CD1c-positive myeloid dendritic cell (primary cell): ENCODE results near the gene SLC10A6.
"Not testable (repeated sequence)": the region's sequence is repeated elsewhere in the genome, so short reads cannot be mapped to it uniquely, and the experiment has no call there.

Experiments
- DNase-seq: peaks from one replicate; pipeline ENCODE4 v3.0.0-alpha.2; 2016; ENCODE audit errors: extremely low spot score

The SLC10A6 gene

GRCh38 chr4:86848732-86849619 is at the start of gene SLC10A6:
SLC10A6 (minus strand) TSS chr4:86849384; CDS start chr4:86849115, 269 bp downstream.
- DNase-seq = no peak

- DNase-seq = no peak
Measured at GRCh38 chr4:86898562-86898961, 49.4 kb upstream of the SLC10A6 start.

- no peak for DNase-seq
Measured at GRCh38 chr4:86896596-86896995, 47.4 kb upstream of the SLC10A6 start.

GRCh38 chr4:86895692-86896488 is 46.7 kb upstream of the SLC10A6 start:
- DNase-seq = peak; percentile 75

- DNase-seq = peak; percentile 41
Measured at GRCh38 chr4:86894455-86894854, 45.3 kb upstream of the SLC10A6 start.

GRCh38 chr4:86893136-86893535 is 44.0 kb upstream of the SLC10A6 start:
- DNase-seq = no peak

- DNase-seq = no peak
Measured at GRCh38 chr4:86892636-86892960, 43.4 kb upstream of the SLC10A6 start.

- DNase-seq = peak; percentile 59
Measured at GRCh38 chr4:86891762-86892635, 42.8 kb upstream of the SLC10A6 start, which contains the start of gene C4orf36. C4orf36 (minus strand) TSS chr4:86892422; CDS start chr4:86891520, 902 bp downstream.

- DNase-seq = no peak
Measured at GRCh38 chr4:86890790-86891189, 41.6 kb upstream of the SLC10A6 start.

- no peak for DNase-seq
Measured at GRCh38 chr4:86879641-86880040, 30.5 kb upstream of the SLC10A6 start.

- no peak for DNase-seq
Measured at GRCh38 chr4:86878640-86879039, 29.5 kb upstream of the SLC10A6 start.

GRCh38 chr4:86876894-86877685 is 27.9 kb upstream of the SLC10A6 start:
- no peak for DNase-seq

GRCh38 chr4:86875436-86875835 is 26.3 kb upstream of the SLC10A6 start:
- not testable (repeated sequence) for DNase-seq

GRCh38 chr4:86872135-86872534 is 23.0 kb upstream of the SLC10A6 start:
- DNase-seq = no peak

- no peak for DNase-seq
Measured at GRCh38 chr4:86870442-86871069, 21.4 kb upstream of the SLC10A6 start.

GRCh38 chr4:86857341-86858052 is 8.3 kb upstream of the SLC10A6 start:
- no peak for DNase-seq

- DNase-seq = no peak
Measured at GRCh38 chr4:86856896-86857295, 7.7 kb upstream of the SLC10A6 start.

- no peak for DNase-seq
Measured at GRCh38 chr4:86855572-86855971, 6.4 kb upstream of the SLC10A6 start.

- no peak for DNase-seq
Measured at GRCh38 chr4:86853209-86853608, 4.0 kb upstream of the SLC10A6 start.

- DNase-seq = no peak
Measured at GRCh38 chr4:86848136-86848535, 1.0 kb downstream of the SLC10A6 start.
